Gastrocnemius medialis (tissue), 4 donors: ENCODE data around the gene CCDC9B. TPM values are rescaled to one million over a fixed set of nuclear protein-coding genes. Genes with fewer than 3 reads are reported as not detected.
A peak's percentile ranks its signal among the peaks of the same experiment; 100 is the strongest.

ENCODE experiments used
- ATAC-seq, 2 donors: fragments of 150-250 bp; one replicate each; pipeline ENCODE4 v1.9.1; 2016
- DNase-seq, 2 donors: peaks; one replicate each; pipeline ENCODE4 v3.0.0-alpha.2; 2019
- H3K27ac ChIP-seq, 4 donors: fragments of 200-600 bp; sonication (generic); 1 replicate in 1 of 4; 2 replicates in 3 of 4; pipeline ENCODE4 v1.5.1; 2016 to 2018; ENCODE audit warnings: mild to moderate bottlenecking in 2 of 4, moderate library complexity in 1 of 4
- H3K27me3 ChIP-seq, 3 donors: fragments of 200-600 bp; sonication (generic) in 2 of 3; 1 replicate in 1 of 3; 2 replicates in 2 of 3; pipeline versions ENCODE4 v1.5.1 to v1.6.0; 2016 to 2019; ENCODE audit warnings: mild to moderate bottlenecking in 1 of 3, moderate library complexity in 1 of 3
- H3K36me3 ChIP-seq, 2 donors: fragments of 200-600 bp; sonication (generic) in 1 of 2; one replicate each; pipeline ENCODE4 v1.5.1; 2017 to 2018
- H3K4me1 ChIP-seq, 2 donors: fragments of 200-600 bp; sonication (generic) in 1 of 2; one replicate each; pipeline ENCODE4 v1.5.1; 2016 to 2017; ENCODE audit warnings: mild to moderate bottlenecking in 2 of 2
- H3K4me3 ChIP-seq, 4 donors: fragments of 200-600 bp; sonication (generic) in 3 of 4; 1 replicate in 1 of 4; 2 replicates in 3 of 4; pipeline ENCODE4 v1.5.1; 2016 to 2019; ENCODE audit warnings: mild to moderate bottlenecking in 2 of 4
- H3K9me3 ChIP-seq, 3 donors: fragments of 200-600 bp; sonication (generic) in 2 of 3; 1 replicate in 1 of 3; 2 replicates in 2 of 3; pipeline ENCODE4 v1.5.1; 2016 to 2019
- POLR2A ChIP-seq, 2 donors: fragments of 450-650 bp; IDR thresholded peaks; one replicate each; pipeline ENCODE4 v1.6.1; 2017; ENCODE audit warnings: antibody characterized with exemption in 2 of 2, mild to moderate bottlenecking in 2 of 2, moderate library complexity in 2 of 2
- in situ Hi-C, 4 donors: fragments of 200-750 bp; cut with MboI; loops; one replicate each; pipeline versions ENCODE4 v1.15.0 to v1.8.0; 2017; ENCODE audit warnings: low sequenced_read_pairs in 4 of 4
- intact Hi-C: fragments of 100-400 bp; cut with DNase I; formaldehyde crosslinking; loops from one replicate; pipeline ENCODE4 v1.15.1; 2023; ENCODE audit warnings: low total_unique reads
- total RNA-seq, 4 donors: library from RNA; depleted of rRNA; stranded (reverse); fragments of >200 nt; gene quantifications; one replicate each; pipeline versions ENCODE4 v1.1.0 to v1.2.3, GENCODE V29; 2016
- TF ChIP-seq, protein P1 (sequence below), 5 experiments: fragments of 450-650 bp in 3 of 5; fragments of 200-600 bp in 2 of 5; sonication (generic) in 2 of 5; IDR thresholded peaks in 4 of 5; conservative IDR thresholded peaks in 1 of 5; 1 replicate in 4 of 5; 2 replicates in 1 of 5; pipeline ENCODE4 v1.5.1; 2016 to 2019; ENCODE audit warnings: antibody characterized with exemption in 5 of 5, mild to moderate bottlenecking in 3 of 5, moderate library complexity in 3 of 5

CCDC9B gene
- total RNA-seq, 4 donors from 2014 or later = 14.4 to 55.1 (median 20.5) TPM

DNA sequence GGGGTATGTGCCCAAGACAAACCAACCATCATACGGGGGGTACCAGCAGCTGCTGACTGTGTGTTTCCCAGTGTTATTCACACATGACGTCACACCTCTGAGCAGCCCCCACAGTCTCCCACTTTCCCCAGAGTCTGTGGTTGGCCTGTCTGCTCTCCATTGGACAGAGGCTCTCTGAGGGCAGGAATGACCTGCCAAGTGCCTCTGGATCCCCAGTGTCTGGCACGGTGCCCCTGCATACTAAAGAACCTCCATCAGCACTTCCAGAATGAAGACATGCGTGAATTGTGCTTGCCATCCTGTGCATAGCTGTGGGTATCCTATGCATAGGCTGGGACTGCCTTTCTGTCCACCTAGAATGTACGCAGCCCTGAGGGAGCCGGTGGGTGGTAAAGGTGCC lies 3.5 kb upstream of the CCDC9B start:
- ATAC-seq (no peak), DNase-seq (no peak)
- Histone ChIP-seq H3K36me3 (no peaks in the 10 kb centered on the region), H3K27ac (peak overlapping the region in 2 of 4 donors; percentile 34 to 42), H3K4me1 (peaks cover 24 to 30% of the 10 kb centered on the region in 2 donors), H3K4me3 (no peak overlapping the region), H3K27me3 (no peaks in the 10 kb centered on the region), H3K9me3 (no peaks in the 10 kb centered on the region)
- TF ChIP-seq, protein P1, sequence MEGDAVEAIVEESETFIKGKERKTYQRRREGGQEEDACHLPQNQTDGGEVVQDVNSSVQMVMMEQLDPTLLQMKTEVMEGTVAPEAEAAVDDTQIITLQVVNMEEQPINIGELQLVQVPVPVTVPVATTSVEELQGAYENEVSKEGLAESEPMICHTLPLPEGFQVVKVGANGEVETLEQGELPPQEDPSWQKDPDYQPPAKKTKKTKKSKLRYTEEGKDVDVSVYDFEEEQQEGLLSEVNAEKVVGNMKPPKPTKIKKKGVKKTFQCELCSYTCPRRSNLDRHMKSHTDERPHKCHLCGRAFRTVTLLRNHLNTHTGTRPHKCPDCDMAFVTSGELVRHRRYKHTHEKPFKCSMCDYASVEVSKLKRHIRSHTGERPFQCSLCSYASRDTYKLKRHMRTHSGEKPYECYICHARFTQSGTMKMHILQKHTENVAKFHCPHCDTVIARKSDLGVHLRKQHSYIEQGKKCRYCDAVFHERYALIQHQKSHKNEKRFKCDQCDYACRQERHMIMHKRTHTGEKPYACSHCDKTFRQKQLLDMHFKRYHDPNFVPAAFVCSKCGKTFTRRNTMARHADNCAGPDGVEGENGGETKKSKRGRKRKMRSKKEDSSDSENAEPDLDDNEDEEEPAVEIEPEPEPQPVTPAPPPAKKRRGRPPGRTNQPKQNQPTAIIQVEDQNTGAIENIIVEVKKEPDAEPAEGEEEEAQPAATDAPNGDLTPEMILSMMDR (IDR thresholded peaks at IDR 0.05 in 4 of 5, conservative IDR thresholded peaks at IDR 0.05 in 1 of 5) = no peak
- TF ChIP-seq POLR2A (IDR thresholded peaks at IDR 0.05) = no peak
- in situ Hi-C loops (loop anchor here in 1 of 4 donors (10.0 kb wide), 1 partner anchor 81 kb away; no protein-coding TSS in a partner anchor), intact Hi-C loops (loop anchor here (1.0 to 5.0 kb wide), 2 partner anchors 38 to 78 kb away; partner anchors contain the start of gene KNSTRN)

DNA sequence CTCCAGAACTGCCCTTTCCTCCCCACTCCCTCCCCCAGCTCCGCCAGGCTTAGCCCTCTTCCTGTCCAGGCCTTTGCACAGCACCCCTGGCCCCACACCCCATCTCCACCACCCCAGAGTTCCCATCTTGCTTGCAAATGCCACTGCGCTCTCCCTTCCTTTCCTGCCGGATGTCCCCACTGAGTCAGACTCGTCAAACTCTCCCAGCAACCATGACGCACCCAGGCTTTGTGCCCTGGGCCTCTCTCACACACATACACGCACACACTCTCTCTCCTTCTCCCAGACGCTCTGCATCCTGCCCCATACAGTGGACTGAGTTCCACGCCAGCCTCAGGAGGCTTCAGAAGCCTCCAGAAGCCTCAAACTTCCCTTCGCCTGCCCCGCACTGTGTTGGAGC lies 2.8 kb upstream of the CCDC9B start:
- intact Hi-C loops = loop anchor here (5.0 kb wide), 1 partner anchor 39 kb away; the partner anchor contains the start of gene KNSTRN
- no peak for DNase-seq
- Histone ChIP-seq H3K9me3 (no peaks in the 10 kb centered on the region), H3K36me3 (no peaks in the 10 kb centered on the region), H3K4me1 (peaks cover 31 to 37% of the 10 kb centered on the region in 2 donors), H3K4me3 (no peak overlapping the region), H3K27ac (peak overlapping the region; percentile 28 to 99 (median 46)), H3K27me3 (no peaks in the 10 kb centered on the region)
- in situ Hi-C loops = loop anchor here in 1 of 4 donors (10.0 kb wide), 1 partner anchor 81 kb away; no protein-coding TSS in a partner anchor
- no peak for TF ChIP-seq POLR2A (IDR thresholded peaks at IDR 0.05)
- TF ChIP-seq, protein P1 (IDR thresholded peaks at IDR 0.05 in 4 of 5, conservative IDR thresholded peaks at IDR 0.05 in 1 of 5) = no peak
- ATAC-seq = no peak

DNA sequence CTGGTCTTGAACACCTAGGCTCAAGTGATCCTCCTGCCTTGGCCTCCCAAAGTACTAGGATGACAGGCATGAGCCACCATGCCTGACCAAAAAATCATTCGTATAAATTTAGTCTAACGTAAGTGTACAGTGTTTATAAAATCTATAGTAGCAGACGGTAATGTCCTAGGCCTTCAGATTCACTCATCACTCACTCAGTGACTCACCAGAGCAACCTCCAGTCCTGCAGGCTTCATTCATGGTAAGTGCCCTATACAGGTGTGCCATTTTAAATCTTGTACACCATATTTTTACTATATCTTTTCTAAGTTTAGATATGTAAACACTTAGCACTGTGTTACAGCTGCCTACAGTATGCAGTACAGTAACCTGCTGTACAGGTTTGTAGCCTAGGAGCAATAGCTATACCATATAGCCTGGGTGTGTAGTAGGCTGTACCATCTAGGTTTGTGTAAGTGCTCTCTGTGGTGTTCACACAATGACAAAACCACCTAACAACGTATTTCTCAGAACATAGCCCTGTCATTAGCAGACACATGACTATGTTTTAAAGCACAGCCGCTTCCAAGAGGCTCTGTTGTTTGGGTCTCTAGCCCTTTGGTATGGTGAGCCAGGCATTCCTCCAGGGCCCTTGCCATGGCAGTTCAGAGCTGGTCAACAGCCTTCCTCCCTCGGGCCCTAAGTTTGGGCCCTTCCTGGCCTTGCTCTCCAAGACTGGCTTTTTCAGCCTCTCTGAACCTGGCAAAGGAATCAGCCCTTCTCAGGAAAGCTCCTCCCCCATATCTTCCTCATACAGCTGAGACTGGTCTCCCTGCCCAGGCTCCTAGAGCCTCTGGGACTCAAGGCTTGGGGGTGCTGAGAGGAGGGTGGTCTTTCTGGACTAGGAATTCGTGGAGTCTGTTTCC lies 1.9 kb upstream of the CCDC9B start:
- H3K4me3 ChIP-seq = no peak overlapping the region
- intact Hi-C loops = loop anchor here (5.0 kb wide), 1 partner anchor 40 kb away; the partner anchor contains the start of gene KNSTRN
- no peaks in the 10 kb centered on the region for H3K9me3 ChIP-seq
- H3K27me3 ChIP-seq = no peaks in the 10 kb centered on the region
- TF ChIP-seq, protein P1 (IDR thresholded peaks at IDR 0.05 in 4 of 5, conservative IDR thresholded peaks at IDR 0.05 in 1 of 5) = no peak
- TF ChIP-seq POLR2A (IDR thresholded peaks at IDR 0.05) = no peak
- H3K4me1 ChIP-seq = peaks cover 40 to 45% of the 10 kb centered on the region in 2 donors
- no peak for ATAC-seq
- no peaks in the 10 kb centered on the region for H3K36me3 ChIP-seq
- DNase-seq = no peak
- H3K27ac ChIP-seq = peak overlapping the region; percentile 98 to 100 (median 99)
- in situ Hi-C loops = loop anchor here in 1 of 4 donors (10.0 kb wide), 1 partner anchor 82 kb away; no protein-coding TSS in a partner anchor

DNA sequence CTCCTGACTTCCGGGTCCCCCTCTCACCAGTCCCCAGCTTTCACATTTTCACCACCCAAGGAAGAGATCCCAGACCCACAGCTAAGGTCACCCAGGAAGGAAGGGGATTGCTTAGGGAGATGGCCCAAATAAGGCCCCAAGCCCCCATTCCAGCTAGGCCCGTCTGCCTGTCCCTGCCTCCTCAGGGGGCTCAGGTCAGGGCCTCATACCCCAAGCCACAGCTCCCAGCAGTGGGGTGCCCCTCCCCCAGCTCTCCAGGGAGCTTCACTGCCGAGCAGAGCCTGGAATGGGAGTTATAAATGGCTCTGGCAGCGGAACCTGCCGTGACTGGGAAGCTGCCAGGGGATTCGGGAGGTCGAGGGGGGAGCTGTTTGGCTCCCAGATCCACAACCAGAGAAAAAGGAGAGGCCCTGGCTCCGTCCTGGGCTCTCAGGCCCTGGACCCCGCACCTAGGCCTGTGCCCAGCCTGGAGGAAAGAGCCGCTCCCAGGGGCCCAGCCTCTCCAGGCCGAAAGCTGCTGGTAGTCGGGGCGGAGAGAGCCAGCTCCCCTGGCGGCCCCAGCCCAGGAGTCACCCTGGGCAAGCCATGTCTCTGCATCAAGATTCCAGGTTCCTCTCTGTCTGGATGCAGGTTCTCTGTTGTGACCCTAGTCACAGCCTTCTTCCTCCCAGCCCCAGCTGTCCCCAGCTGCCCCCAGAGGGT lies 550 bp downstream of the CCDC9B start:
- peak overlapping the region; percentile 54 to 70 (median 68) for H3K4me3 ChIP-seq
- DNase-seq = peak; percentile 49 to 89
- H3K4me1 ChIP-seq = peaks cover 58 to 68% of the 10 kb centered on the region in 2 donors
- peaks cover 0 to 18% of the 10 kb centered on the region in 2 donors for H3K36me3 ChIP-seq
- TF ChIP-seq POLR2A (IDR thresholded peaks at IDR 0.05) = no peak
- TF ChIP-seq, protein P1 (IDR thresholded peaks at IDR 0.05 in 4 of 5, conservative IDR thresholded peaks at IDR 0.05 in 1 of 5) = peak in 1 of 5 experiments; percentile 5
- H3K27me3 ChIP-seq = no peaks in the 10 kb centered on the region
- ATAC-seq = peak; percentile 69 to 76
- intact Hi-C loops (loop anchor here (1.0 to 5.0 kb wide), 2 partner anchors 28 to 42 kb away; partner anchors contain the start of gene KNSTRN), in situ Hi-C loops (loop anchor here in 1 of 4 donors (10.0 kb wide), 1 partner anchor 85 kb away; no protein-coding TSS in a partner anchor)
- peak overlapping the region; percentile 98 to 100 (median 99) for H3K27ac ChIP-seq
- H3K9me3 ChIP-seq = no peaks in the 10 kb centered on the region
